Thyroid gland (tissue), 4 donors: Measurements from ENCODE around the gene OR6C76. TPM values are rescaled to one million over a fixed set of nuclear protein-coding genes. Genes with fewer than 3 reads are reported as not detected.
"Not testable (repeated sequence)": the region's sequence is repeated elsewhere in the genome, so short reads cannot be mapped to it uniquely, and the experiment has no call there.

ENCODE experiments used
- DNase-seq, 2 donors: peaks; one replicate each; pipeline ENCODE4 v3.0.0-alpha.2; 2019
- H3K27ac ChIP-seq, 3 donors: fragments of 200-600 bp; sonication (generic); 1 replicate in 2 of 3; 2 replicates in 1 of 3; pipeline ENCODE4 v1.5.1; 2016 to 2019; ENCODE audit warnings: mild to moderate bottlenecking in 1 of 3, moderate library complexity in 1 of 3
- H3K27me3 ChIP-seq: fragments of 200-600 bp; sonication (generic); one replicate; pipeline ENCODE4 v1.5.1; 2019
- H3K36me3 ChIP-seq, 2 donors: fragments of 200-600 bp; sonication (generic); one replicate each; pipeline ENCODE4 v1.5.1; 2016 to 2019
- H3K4me1 ChIP-seq, 2 donors: fragments of 200-600 bp; sonication (generic); one replicate each; pipeline ENCODE4 v1.5.1; 2017 to 2019
- H3K4me3 ChIP-seq, 3 donors: fragments of 200-600 bp; sonication (generic); replicated peaks in 1 of 3; 1 replicate in 2 of 3; 2 replicates in 1 of 3; pipeline ENCODE4 v1.5.1; 2016; ENCODE audit warnings: mild to moderate bottlenecking in 1 of 3
- H3K9me3 ChIP-seq: fragments of 200-600 bp; sonication (generic); one replicate; pipeline ENCODE4 v1.5.1; 2017
- POLR2A ChIP-seq, 2 donors: fragments of 450-650 bp; IDR thresholded peaks; one replicate each; pipeline ENCODE4 v1.6.1; 2017; ENCODE audit warnings: antibody characterized with exemption in 2 of 2, mild to moderate bottlenecking in 2 of 2, moderate library complexity in 1 of 2
- WGBS, 2 donors: methylation state at CpG; one replicate each; pipeline ENCODE4 v1.1.5; 2017; 5-methylcytosine and 5-hydroxymethylcytosine counted together
- intact Hi-C: fragments of 100-400 bp; cut with DNase I; formaldehyde crosslinking; loops from one replicate; pipeline ENCODE4 v1.15.1; 2023
- total RNA-seq, 4 donors: library from RNA; depleted of rRNA; stranded (reverse); fragments of >200 nt; gene quantifications; one replicate each; pipeline ENCODE4 v1.2.3, GENCODE V29; 2016
- TF ChIP-seq, protein P1 (sequence below), 6 experiments: fragments of 200-600 bp in 3 of 6; fragments of 450-650 bp in 3 of 6; sonication (generic) in 3 of 6; IDR thresholded peaks; one replicate each; pipeline ENCODE4 v1.5.1; 2016 to 2019; ENCODE audit warnings: antibody characterized with exemption in 6 of 6, mild to moderate bottlenecking in 2 of 6, inconsistent platforms in 1 of 6, moderate library complexity in 1 of 6

Gene OR6C76
- total RNA-seq, 4 donors from 2014 or later = not detected

DNA sequence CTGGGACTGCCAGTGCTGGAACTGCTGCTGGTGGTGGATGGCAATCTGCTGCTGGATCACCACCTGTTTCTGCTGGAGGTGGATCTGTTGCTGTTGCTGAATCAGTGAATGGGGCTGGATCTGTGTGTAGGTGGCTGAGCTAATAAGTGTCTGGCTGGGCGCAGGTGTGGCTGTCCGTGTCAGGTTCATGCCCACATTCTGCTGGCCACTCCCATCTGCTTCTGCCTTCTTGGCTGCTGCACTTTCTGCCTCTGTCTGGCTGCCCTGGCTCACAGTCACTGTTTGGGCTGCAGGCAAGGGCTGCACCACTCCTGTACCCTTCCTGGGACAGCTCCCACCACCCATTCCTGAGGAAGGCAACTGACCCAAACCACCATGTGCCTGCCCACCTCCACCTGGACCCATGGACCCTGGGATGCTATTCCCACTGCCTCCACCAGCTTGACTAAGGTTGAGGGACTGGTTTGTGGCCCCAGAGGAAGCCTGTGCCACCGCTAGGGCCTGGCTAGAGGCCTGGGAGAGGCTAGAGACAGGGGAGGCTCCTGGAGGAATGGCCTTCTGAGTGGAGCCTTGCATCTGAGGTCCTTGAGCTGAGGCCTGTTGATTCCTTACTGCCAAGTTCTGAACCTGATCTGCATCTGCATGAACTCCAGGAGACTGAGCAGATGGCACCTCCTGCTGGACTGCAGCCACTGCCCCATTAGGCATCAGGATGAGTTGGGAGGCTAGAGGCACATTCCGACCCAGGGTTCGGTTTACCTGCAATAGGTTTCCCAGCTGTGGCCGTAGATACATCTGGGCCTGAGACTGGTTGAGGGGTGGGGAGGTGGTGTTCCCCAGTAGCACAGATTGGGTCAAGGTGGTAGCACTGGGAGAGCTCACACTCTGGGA lies 12.3 kb upstream of the OR6C76 start:
- H3K4me3 ChIP-seq, intact Hi-C loops, H3K4me1 ChIP-seq: not testable (repeated sequence)

DNA sequence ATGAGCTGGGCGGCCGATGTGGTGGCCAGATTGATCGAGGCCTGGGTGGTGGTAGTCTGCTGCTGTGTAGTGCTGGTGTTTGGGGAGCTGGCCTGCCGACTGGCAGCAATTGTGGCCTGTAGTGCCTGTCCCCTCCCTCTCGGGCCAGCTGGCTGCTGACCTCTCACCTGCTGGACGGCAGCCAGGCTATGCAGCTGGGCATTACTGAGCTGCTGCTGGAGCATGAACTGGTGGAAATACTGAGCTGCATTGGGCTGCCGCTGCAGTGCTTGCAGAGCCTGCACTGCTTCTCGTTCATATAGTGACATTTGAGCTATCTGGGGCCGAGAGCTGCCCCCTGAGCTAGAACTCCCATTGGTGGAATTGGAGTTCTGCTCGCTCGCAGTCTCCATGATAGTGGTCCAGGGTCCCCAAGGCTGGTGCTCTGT lies 11.6 kb upstream of the OR6C76 start:
- H3K36me3 ChIP-seq, H3K27me3 ChIP-seq, H3K4me1 ChIP-seq, intact Hi-C loops, H3K9me3 ChIP-seq, H3K4me3 ChIP-seq, H3K27ac ChIP-seq: not testable (repeated sequence)
- WGBS, 2 donors = 53 to 66% methylated on average over 5 to 10 of the region's 11 CpGs
- DNase-seq = peak in 1 of 2 donors; percentile 3

More for the DNA sequence above, 12.3 kb upstream of the OR6C76 start:
- DNase-seq = peak; percentile 4 to 18
- not testable (repeated sequence) for H3K27me3 ChIP-seq, H3K9me3 ChIP-seq, H3K36me3 ChIP-seq, H3K27ac ChIP-seq
- WGBS, 2 donors = 80 to 91% methylated on average over 4 to 5 of the region's 6 CpGs

DNA sequence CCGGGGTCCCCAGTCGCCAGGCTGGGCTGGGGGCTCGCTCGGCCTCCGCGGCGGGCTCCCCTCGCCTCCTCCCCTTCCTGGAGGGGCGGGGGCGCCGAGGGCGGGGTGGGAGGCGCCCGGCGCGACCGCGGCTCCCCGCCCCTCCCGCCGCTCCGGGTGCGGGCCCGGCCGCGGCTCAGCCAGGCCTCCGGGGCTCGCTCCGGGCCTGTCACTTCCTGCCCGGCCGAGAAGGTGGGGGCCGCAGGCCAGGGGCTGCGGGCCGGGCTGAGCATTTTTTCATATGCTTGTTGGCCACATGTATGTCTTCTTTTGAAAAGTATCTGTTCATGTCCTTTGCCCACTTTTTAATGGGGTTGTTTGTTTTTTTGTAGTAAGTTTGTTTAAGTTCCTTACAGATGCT lies 11.2 kb upstream of the OR6C76 start:
- WGBS, 2 donors = 3 to 7% methylated on average over 6 to 12 of the region's 34 CpGs
- DNase-seq, H3K4me1 ChIP-seq, H3K27ac ChIP-seq, H3K4me3 ChIP-seq, intact Hi-C loops, H3K9me3 ChIP-seq, H3K27me3 ChIP-seq, H3K36me3 ChIP-seq: not testable (repeated sequence)

DNA sequence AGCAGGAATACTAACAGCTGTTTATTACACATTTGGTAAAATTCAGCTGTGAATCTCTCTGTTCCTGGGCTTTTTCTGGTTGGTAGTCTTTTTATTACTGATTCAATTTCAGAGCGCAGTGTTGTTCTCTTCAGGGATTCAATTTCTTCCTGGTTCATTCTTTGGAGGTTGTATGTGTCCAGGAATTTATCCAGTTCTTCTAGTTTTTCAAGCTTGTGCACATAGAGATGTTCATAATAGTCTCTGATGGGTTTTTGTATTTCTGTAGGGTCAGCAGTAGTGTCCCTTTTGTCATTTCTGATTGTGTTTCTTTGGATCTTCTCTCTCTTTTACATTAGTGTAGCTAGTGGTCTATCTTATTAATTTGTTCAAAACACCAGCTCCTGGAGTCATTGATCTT lies 9.1 kb upstream of the OR6C76 start:
- intact Hi-C loops = no loop called here
- Histone ChIP-seq H3K36me3 (no peaks in the 10 kb centered on the region), H3K4me1 (no peaks in the 10 kb centered on the region), H3K27me3 (no peaks in the 10 kb centered on the region), H3K27ac (no peak overlapping the region), H3K4me3 (no peak overlapping the region), H3K9me3 (no peaks in the 10 kb centered on the region)
- 89 to 95% methylated on average over 1 of the region's 1 CpG for WGBS, 2 donors
- TF ChIP-seq, protein P1, sequence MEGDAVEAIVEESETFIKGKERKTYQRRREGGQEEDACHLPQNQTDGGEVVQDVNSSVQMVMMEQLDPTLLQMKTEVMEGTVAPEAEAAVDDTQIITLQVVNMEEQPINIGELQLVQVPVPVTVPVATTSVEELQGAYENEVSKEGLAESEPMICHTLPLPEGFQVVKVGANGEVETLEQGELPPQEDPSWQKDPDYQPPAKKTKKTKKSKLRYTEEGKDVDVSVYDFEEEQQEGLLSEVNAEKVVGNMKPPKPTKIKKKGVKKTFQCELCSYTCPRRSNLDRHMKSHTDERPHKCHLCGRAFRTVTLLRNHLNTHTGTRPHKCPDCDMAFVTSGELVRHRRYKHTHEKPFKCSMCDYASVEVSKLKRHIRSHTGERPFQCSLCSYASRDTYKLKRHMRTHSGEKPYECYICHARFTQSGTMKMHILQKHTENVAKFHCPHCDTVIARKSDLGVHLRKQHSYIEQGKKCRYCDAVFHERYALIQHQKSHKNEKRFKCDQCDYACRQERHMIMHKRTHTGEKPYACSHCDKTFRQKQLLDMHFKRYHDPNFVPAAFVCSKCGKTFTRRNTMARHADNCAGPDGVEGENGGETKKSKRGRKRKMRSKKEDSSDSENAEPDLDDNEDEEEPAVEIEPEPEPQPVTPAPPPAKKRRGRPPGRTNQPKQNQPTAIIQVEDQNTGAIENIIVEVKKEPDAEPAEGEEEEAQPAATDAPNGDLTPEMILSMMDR (IDR thresholded peaks at IDR 0.05) = no peak
- no peak for TF ChIP-seq POLR2A (IDR thresholded peaks at IDR 0.05)
- no peak for DNase-seq

DNA sequence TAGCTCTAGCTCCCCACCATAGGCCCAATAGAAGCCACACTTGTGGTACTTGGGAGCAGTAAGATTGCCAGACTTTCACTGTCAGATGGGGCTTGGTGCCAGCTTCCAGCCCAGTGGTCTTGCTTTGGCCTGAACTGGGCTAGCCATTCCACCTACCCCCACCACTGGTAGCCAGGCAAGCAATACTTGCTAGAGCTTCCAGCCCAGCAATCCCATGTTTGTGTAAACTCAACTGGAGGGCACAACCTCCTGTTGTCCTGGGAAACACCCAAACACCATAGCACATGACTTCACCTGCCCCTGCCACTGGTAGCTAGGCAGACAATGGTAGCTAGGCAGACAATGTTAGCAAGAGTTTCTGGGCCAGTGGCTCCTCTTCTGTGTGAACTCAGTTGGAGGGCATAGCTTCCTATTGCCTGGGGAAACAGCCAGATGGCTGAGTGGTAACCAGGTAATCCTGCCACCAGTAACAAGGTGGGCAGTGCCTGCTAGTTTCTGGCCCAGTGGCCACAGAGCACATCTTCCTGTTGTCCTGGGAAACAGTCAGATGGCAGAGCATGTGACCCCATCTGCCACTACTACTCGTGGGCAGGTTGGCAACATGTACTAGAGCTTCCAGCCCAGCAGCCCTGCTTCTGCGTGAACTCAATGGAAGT lies 5.6 kb upstream of the OR6C76 start:
- Histone ChIP-seq H3K9me3 (no peaks in the 10 kb centered on the region), H3K4me3 (no peak overlapping the region), H3K4me1 (no peaks in the 10 kb centered on the region), H3K27me3 (no peaks in the 10 kb centered on the region), H3K36me3 (no peaks in the 10 kb centered on the region), H3K27ac (no peak overlapping the region)
- DNase-seq = no peak
- no peak for TF ChIP-seq POLR2A (IDR thresholded peaks at IDR 0.05)
- TF ChIP-seq, protein P1 (IDR thresholded peaks at IDR 0.05) = no peak
- 78% methylated on average over 2 of the region's 2 CpGs for WGBS, 2 donors
- intact Hi-C loops = no loop called here

DNA sequence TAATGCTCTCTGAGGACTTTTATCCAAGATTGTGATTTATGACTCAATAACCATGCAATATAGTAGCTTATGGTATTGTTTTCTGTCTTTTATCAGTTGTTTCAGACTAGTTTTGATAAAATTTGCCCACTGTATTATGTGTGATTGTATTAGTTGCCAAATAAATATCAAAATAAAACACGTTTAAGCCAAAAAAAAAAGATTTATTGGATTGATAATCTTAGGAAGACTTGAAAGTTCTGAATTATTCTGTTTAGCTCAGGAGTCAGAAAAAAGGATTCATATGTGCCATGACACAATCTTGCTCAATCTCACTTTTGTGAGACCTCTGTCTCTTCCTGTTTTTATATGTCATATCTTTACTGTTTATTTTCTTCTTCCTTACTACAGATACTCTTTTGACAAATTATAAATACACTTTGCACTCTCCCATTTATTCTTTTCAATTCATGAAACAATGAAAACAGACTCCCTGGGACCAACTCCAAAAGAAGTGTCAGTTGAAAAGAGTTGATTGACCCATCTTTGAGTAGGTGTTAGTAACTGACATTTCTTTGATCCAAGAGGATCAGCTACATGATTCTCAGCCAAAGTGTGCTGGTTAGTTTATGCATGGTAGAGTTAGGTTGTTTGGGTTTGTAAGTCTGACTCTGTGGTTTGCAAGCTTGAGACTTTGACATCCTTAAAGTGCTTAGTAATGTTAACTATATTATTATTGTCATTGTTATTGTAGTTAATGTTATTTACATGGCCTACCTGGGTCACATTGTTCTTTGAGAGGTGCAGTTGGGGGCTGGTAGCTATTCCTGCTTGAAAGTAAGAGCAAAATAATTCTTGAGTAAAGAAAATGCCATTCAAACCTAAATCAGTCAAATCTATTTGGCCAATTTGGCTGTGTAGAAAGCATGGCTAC lies 2.5 kb downstream of the OR6C76 start:
- WGBS, 2 donors = 43 to 46% methylated on average over 1 of the region's 1 CpG
- TF ChIP-seq, protein P1 (IDR thresholded peaks at IDR 0.05) = no peak
- TF ChIP-seq POLR2A (IDR thresholded peaks at IDR 0.05) = no peak
- no peak for DNase-seq
- no peaks in the 10 kb centered on the region for H3K27me3 ChIP-seq
- no peaks in the 10 kb centered on the region for H3K9me3 ChIP-seq
- no peak overlapping the region for H3K4me3 ChIP-seq
- intact Hi-C loops = no loop called here
- H3K36me3 ChIP-seq = no peaks in the 10 kb centered on the region
- H3K4me1 ChIP-seq = no peaks in the 10 kb centered on the region
- no peak overlapping the region for H3K27ac ChIP-seq

DNA sequence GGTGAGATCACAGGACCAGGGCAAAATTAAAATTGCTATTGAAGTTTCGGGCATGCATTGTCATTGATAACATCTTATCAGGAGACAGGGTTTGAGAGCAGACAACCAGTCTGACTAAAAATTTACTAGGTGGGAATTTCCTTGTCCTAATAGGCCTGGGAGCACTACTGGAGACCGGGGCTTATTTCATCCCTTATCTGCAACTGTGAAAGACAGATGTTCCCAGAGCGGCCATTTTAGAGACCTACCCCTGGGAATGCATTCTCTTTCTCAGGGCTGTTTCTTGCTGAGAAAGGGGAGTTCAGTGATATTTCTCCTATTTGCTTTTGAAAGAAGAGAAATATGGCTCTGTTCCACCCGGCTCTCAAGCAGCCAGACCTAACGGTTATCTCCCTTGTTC lies 15.2 kb downstream of the OR6C76 start:
- H3K9me3 ChIP-seq, H3K36me3 ChIP-seq, intact Hi-C loops, H3K27me3 ChIP-seq, H3K27ac ChIP-seq, H3K4me1 ChIP-seq, DNase-seq, H3K4me3 ChIP-seq: not testable (repeated sequence)
- WGBS, 2 donors = 78 to 86% methylated on average over 5 of the region's 5 CpGs
